ENCODE measurements around the gene ADGRD1.

DNA sequence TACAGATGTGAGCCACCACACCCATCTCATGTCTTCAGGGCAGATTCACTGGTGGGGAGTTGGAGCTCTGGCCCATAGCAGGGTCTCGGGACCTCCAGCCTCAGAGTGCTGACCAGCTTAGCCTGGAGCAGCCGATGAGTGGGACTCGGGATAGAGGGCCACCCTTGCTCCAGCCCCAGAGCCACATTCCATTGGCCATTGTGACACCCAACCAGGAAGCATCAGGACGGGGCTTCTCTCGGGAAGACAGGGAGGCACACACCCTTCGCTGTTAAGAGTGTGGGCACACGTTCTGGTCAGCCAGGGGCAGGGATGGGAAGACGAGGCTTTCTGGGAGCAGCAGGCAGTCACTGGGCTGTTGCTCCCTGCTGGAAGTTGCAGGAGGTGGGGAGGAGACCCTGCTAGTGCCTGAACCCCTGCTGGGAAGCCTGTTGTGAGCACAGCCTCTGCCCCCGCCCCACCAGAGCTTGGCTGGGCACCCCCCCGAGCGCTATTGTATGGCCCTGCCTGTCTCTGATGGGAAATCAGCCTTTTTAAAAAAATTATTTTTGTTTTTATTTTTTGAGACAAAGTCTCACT, 1.6 kb downstream of the ADGRD1 start:
- TF ChIP-seq, protein P1, sequence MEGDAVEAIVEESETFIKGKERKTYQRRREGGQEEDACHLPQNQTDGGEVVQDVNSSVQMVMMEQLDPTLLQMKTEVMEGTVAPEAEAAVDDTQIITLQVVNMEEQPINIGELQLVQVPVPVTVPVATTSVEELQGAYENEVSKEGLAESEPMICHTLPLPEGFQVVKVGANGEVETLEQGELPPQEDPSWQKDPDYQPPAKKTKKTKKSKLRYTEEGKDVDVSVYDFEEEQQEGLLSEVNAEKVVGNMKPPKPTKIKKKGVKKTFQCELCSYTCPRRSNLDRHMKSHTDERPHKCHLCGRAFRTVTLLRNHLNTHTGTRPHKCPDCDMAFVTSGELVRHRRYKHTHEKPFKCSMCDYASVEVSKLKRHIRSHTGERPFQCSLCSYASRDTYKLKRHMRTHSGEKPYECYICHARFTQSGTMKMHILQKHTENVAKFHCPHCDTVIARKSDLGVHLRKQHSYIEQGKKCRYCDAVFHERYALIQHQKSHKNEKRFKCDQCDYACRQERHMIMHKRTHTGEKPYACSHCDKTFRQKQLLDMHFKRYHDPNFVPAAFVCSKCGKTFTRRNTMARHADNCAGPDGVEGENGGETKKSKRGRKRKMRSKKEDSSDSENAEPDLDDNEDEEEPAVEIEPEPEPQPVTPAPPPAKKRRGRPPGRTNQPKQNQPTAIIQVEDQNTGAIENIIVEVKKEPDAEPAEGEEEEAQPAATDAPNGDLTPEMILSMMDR (IDR thresholded peaks at IDR 0.05; ENCODE audit: borderline replicate concordance, extremely low read depth, low read length, poor library complexity, severe bottlenecking), result no peak
- TF ChIP-seq EZH2 (IDR thresholded peaks at IDR 0.05; ENCODE audit: borderline replicate concordance, low read depth, low read length, severe bottlenecking), result no peak

All from DND-41 (cell line).